PC-9 (cell line): Measurements from ENCODE around the gene KRTAP5-1. TPM values are rescaled to one million over a fixed set of nuclear protein-coding genes. Genes with fewer than 3 reads are reported as not detected.

Source experiments
- BruUV-seq: library from RNA; stranded (reverse); fragments of 400-500 nt; replicated peaks from 2 replicates; lab custom pipeline; 2021; lab: Mats Ljungman, UMichigan
- CTCF ChIA-PET: fragments of 300-600 bp; sonication (Branson Sonifier 250); formaldehyde crosslinking; loops from one replicate; lab custom pipeline; 2022; ENCODE audit warnings: antibody characterized with exemption; lab: Charles Lee
- POLR2A ChIA-PET: fragments of 300-600 bp; sonication (Branson Sonifier 250); formaldehyde crosslinking; loops from one replicate; lab custom pipeline; 2022; ENCODE audit warnings: antibody characterized with exemption; ENCODE audit not compliant: unreplicated experiment; lab: Charles Lee
- DNase-seq, 2 experiments: peaks; one replicate each; pipeline versions ENCODE4 v3.0.0 to v3.0.0-alpha.2; 2015 to 2022; ENCODE audit warnings: mixed read lengths in 1 of 2
- H2AFZ ChIP-seq: fragments of 200-600 bp; sonication (generic); 2 replicates; pipeline ENCODE4 v1.8.1; 2017; ENCODE audit warnings: antibody characterized with exemption
- H3F3A ChIP-seq: fragments of 200-600 bp; sonication (generic); 2 replicates; pipeline ENCODE4 v1.8.1; 2017; ENCODE audit warnings: antibody characterized with exemption, mild to moderate bottlenecking, low read depth; ENCODE audit not compliant: insufficient read depth
- H3K27ac ChIP-seq: fragments of 200-600 bp; sonication (generic); 2 replicates; pipeline ENCODE4 v1.6.1; 2016; ENCODE audit warnings: mixed run types
- H3K27me3 ChIP-seq: fragments of 200-600 bp; sonication (generic); 2 replicates; pipeline ENCODE4 v1.6.1; 2016; ENCODE audit warnings: low read depth, mixed run types; ENCODE audit not compliant: insufficient read depth
- H3K36me3 ChIP-seq: fragments of 200-600 bp; sonication (generic); 2 replicates; pipeline ENCODE4 v1.6.1; 2016; ENCODE audit warnings: low read depth, mixed run types
- H3K4me1 ChIP-seq: fragments of 200-600 bp; sonication (generic); replicated peaks from 2 replicates; pipeline ENCODE4 v1.6.1; 2016; ENCODE audit warnings: mixed run types; ENCODE audit not compliant: insufficient read depth
- H3K4me2 ChIP-seq: fragments of 200-600 bp; sonication (generic); 2 replicates; pipeline ENCODE4 v1.6.1; 2017; ENCODE audit warnings: mixed run types
- H3K4me3 ChIP-seq: fragments of 200-600 bp; sonication (generic); 2 replicates; pipeline ENCODE4 v1.6.1; 2016; ENCODE audit warnings: mixed run types
- H3K79me2 ChIP-seq: fragments of 200-600 bp; sonication (generic); 2 replicates; pipeline ENCODE4 v1.6.1; 2017; ENCODE audit warnings: low read depth, mixed run types
- H3K9me2 ChIP-seq: fragments of 200-600 bp; sonication (generic); 2 replicates; pipeline ENCODE4 v1.8.1; 2017; ENCODE audit warnings: mild to moderate bottlenecking; ENCODE audit not compliant: insufficient read depth
- H3K9me3 ChIP-seq: fragments of 200-600 bp; sonication (generic); 2 replicates; pipeline ENCODE4 v1.8.1; 2016; ENCODE audit warnings: low read depth; ENCODE audit not compliant: insufficient read depth
- H4K20me1 ChIP-seq: fragments of 200-600 bp; sonication (generic); 2 replicates; pipeline ENCODE4 v1.8.1; 2017; ENCODE audit not compliant: insufficient read depth
- CTCF ChIP-seq: fragments of 200-600 bp; sonication (generic); conservative IDR thresholded peaks from 2 replicates; pipeline ENCODE4 v1.6.1; 2017; ENCODE audit warnings: mixed run types, antibody characterized with exemption, mild to moderate bottlenecking, moderate library complexity
- EZH2 ChIP-seq: fragments of 200-600 bp; sonication (generic); IDR thresholded peaks from 2 replicates; pipeline ENCODE4 v1.8.0; 2017; ENCODE audit warnings: antibody characterized with exemption, low read depth
- intact Hi-C: fragments of 100-400 bp; cut with micrococcal nuclease; formaldehyde crosslinking; loops from one replicate; pipeline ENCODE4 v1.10.0; 2022; ENCODE audit not compliant: unreplicated experiment
- total RNA-seq: library from RNA; stranded (reverse); gene quantifications from 2 replicates; pipeline ENCODE4 v1.2.3, GENCODE V29; 2021

Gene KRTAP5-1
- total RNA-seq, 1 experiment from 2014 or later, result not detected

GRCh38 chr11:1547467-1548098, 37.5 kb downstream of the KRTAP5-1 start:
- CTCF ChIA-PET, result interaction anchor here (0.6 to 1.0 kb wide), 2 partner anchors 10 to 26 kb away, joined by 3 to 6 read pairs; no protein-coding TSS in a partner anchor
- peaks cover 8% of the 10 kb centered on the region; the same call in 1 of the 2 replicates for H3K27me3 ChIP-seq
- DNase-seq, result no peak
- H3K4me1 ChIP-seq, result no peaks in the 10 kb centered on the region; the same call in none of the 2 replicates
- no peaks in the 10 kb centered on the region for H3F3A ChIP-seq
- H3K36me3 ChIP-seq, result no peaks in the 10 kb centered on the region
- H3K27ac ChIP-seq, result no peak overlapping the region
- H3K9me2 ChIP-seq, result no peaks in the 10 kb centered on the region
- TF ChIP-seq EZH2 (no peak), CTCF (no peak)
- no peaks in the 10 kb centered on the region for H3K79me2 ChIP-seq
- no peaks in the 10 kb centered on the region for H4K20me1 ChIP-seq
- no peaks in the 10 kb centered on the region for H3K9me3 ChIP-seq
- peak overlapping the region; percentile 75; the same call in 1 of the 2 replicates for H3K4me2 ChIP-seq
- no peak overlapping the region for H2AFZ ChIP-seq
- POLR2A ChIA-PET, result interaction anchor here (1.0 kb wide), 1 partner anchor 26 kb away, joined by 4 read pairs; no protein-coding TSS in a partner anchor
- peak overlapping the region; percentile 50; the same call in 1 of the 2 replicates for H3K4me3 ChIP-seq
- intact Hi-C loops, result loop anchor here (2.0 to 10.0 kb wide), 3 partner anchors 27 to 277 kb away; partner anchors contain the start of gene KRTAP5-5
- BruUV-seq, result no TSS peak

GRCh38 chr11:1546536-1547466, 38.3 kb downstream of the KRTAP5-1 start:
- TF ChIP-seq EZH2, result no peak
- peak; percentile 73 for TF ChIP-seq CTCF
- POLR2A ChIA-PET, result interaction anchor here (0.6 to 1.1 kb wide), 3 partner anchors 13 to 154 kb away, joined by 3 to 6 read pairs (median 3); no protein-coding TSS in a partner anchor

More at GRCh38 chr11:1546536-1547466, 38.3 kb downstream of the KRTAP5-1 start:
- no peaks in the 10 kb centered on the region for H3K9me3 ChIP-seq
- intact Hi-C loops, result loop anchor here (2.0 to 10.0 kb wide), 3 partner anchors 28 to 278 kb away; partner anchors contain the start of gene KRTAP5-5
- no peaks in the 10 kb centered on the region for H3K9me2 ChIP-seq
- BruUV-seq, result no TSS peak
- no peaks in the 10 kb centered on the region for H3F3A ChIP-seq
- H3K4me3 ChIP-seq, result peak overlapping the region; percentile 50; the same call in 1 of the 2 replicates
- H3K79me2 ChIP-seq, result no peaks in the 10 kb centered on the region
- peak in 1 of 2 experiments; percentile 71 for DNase-seq
- CTCF ChIA-PET, result interaction anchor here (0.6 to 1.6 kb wide), 4 partner anchors 9 to 1027 kb away, joined by 3 to 31 read pairs (median 4); no protein-coding TSS in a partner anchor
- peak overlapping the region; percentile 75 for H3K4me2 ChIP-seq
- no peaks in the 10 kb centered on the region; the same call in none of the 2 replicates for H3K4me1 ChIP-seq
- H4K20me1 ChIP-seq, result no peaks in the 10 kb centered on the region
- H2AFZ ChIP-seq, result peak overlapping the region; percentile 43; the same call in 1 of the 2 replicates
- no peaks in the 10 kb centered on the region for H3K36me3 ChIP-seq
- H3K27ac ChIP-seq, result no peak overlapping the region
- peaks cover 8% of the 10 kb centered on the region; the same call in 1 of the 2 replicates for H3K27me3 ChIP-seq
